ENCODE data around the gene SLC26A8. TPM values are rescaled to one million over a fixed set of nuclear protein-coding genes. Genes with fewer than 3 reads are reported as not detected.

SLC26A8 gene
- total RNA-seq, 1 donor from 2014 or later, result not detected

DNA sequence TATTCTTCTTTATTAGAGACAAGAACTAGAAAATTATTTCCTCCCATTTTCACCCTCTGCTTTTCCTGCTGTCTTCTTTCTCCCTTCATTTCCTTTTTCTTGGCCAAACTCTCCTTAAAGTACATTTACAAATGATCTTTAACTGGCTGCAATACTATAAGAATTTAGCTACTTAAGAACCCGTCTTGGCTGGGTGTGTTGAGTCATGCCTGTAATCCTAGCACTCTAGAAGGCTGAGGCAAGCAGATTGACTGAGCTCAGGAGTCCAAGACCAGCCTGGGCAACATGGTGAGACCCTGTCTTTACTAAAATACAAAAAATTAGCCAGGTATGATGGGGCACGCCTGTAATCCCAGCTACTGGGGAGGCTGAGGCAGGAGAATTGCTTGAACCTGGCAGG, 64.3 kb downstream of the SLC26A8 start:
- TF ChIP-seq, protein P1, sequence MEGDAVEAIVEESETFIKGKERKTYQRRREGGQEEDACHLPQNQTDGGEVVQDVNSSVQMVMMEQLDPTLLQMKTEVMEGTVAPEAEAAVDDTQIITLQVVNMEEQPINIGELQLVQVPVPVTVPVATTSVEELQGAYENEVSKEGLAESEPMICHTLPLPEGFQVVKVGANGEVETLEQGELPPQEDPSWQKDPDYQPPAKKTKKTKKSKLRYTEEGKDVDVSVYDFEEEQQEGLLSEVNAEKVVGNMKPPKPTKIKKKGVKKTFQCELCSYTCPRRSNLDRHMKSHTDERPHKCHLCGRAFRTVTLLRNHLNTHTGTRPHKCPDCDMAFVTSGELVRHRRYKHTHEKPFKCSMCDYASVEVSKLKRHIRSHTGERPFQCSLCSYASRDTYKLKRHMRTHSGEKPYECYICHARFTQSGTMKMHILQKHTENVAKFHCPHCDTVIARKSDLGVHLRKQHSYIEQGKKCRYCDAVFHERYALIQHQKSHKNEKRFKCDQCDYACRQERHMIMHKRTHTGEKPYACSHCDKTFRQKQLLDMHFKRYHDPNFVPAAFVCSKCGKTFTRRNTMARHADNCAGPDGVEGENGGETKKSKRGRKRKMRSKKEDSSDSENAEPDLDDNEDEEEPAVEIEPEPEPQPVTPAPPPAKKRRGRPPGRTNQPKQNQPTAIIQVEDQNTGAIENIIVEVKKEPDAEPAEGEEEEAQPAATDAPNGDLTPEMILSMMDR (IDR thresholded peaks at IDR 0.05), result no peak
- TF ChIP-seq POLR2AphosphoS5 (IDR thresholded peaks at IDR 0.05; ENCODE audit: insufficient read depth in 1 of 2, low read depth in 1 of 2) (no peak), POLR2A (IDR thresholded peaks at IDR 0.05) (no peak)
- no peaks in the 10 kb centered on the region for H3K9me3 ChIP-seq
- H3K27ac ChIP-seq, result no peak overlapping the region
- DNase-seq (ENCODE audit: extremely low spot score in 2 of 2), result no peak
- no peaks in the 10 kb centered on the region for H3K4me1 ChIP-seq
- no peak overlapping the region for H3K4me3 ChIP-seq
- intact Hi-C loops (cut with DNase I), result no loop called here
- H3K27me3 ChIP-seq, result no peaks in the 10 kb centered on the region
- H3K36me3 ChIP-seq, result no peaks in the 10 kb centered on the region

DNA sequence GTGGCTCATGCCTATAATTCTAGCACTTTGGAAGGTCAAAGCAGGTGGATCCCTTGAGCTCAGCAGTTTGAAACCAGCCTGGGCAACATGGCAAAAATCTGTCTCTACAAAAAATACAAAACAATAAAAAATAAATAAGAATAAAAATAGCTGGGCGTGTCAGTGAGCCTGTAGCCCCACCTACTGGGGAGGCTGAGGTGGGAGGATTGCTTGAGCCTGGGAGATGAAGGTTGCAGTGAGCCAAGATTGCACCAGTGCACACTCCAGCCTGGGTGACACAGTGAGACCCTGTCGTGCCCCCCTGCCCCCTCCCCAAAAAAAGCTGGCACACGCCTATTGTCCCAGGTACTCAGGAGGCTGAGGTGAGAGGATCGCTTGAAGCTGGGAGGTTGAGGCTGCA, 68.5 kb downstream of the SLC26A8 start:
- Histone ChIP-seq H3K36me3 (no peaks in the 10 kb centered on the region), H3K27me3 (no peaks in the 10 kb centered on the region), H3K9me3 (no peaks in the 10 kb centered on the region), H3K27ac (no peak overlapping the region), H3K4me1 (no peaks in the 10 kb centered on the region), H3K4me3 (no peak overlapping the region)
- intact Hi-C loops (cut with DNase I), result no loop called here
- no peak for DNase-seq (ENCODE audit: extremely low spot score in 2 of 2)
- no peak for TF ChIP-seq POLR2AphosphoS5 (IDR thresholded peaks at IDR 0.05; ENCODE audit: insufficient read depth in 1 of 2, low read depth in 1 of 2)
- TF ChIP-seq, protein P1 (IDR thresholded peaks at IDR 0.05), result no peak
- TF ChIP-seq POLR2A (IDR thresholded peaks at IDR 0.05), result no peak

DNA sequence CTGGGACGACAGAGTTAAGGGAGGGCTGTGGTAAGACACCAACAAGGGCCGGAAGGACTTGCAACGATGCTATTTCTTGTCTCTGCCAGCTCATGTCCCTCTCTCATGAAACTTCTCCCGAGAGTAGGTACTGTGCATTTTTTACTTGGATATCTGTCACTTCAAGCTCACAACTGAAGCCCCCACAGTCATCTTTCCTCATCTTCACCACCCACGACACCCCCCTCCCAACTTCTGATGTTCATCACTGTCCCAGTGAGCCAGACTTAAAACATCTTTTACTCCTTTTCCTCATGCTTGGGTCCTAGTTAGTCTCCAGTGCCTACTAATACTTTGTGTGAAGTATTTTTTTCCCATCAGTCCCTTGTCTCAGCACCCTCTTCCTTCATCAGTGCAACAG, 68.9 kb downstream of the SLC26A8 start:
- Histone ChIP-seq H3K27ac (no peak overlapping the region), H3K27me3 (no peaks in the 10 kb centered on the region), H3K4me1 (no peaks in the 10 kb centered on the region), H3K9me3 (no peaks in the 10 kb centered on the region), H3K36me3 (no peaks in the 10 kb centered on the region), H3K4me3 (no peak overlapping the region)
- TF ChIP-seq, protein P1 (IDR thresholded peaks at IDR 0.05), result no peak
- TF ChIP-seq POLR2AphosphoS5 (IDR thresholded peaks at IDR 0.05; ENCODE audit: insufficient read depth in 1 of 2, low read depth in 1 of 2), result no peak
- intact Hi-C loops (cut with DNase I), result no loop called here
- no peak for DNase-seq (ENCODE audit: extremely low spot score in 2 of 2)

DNA sequence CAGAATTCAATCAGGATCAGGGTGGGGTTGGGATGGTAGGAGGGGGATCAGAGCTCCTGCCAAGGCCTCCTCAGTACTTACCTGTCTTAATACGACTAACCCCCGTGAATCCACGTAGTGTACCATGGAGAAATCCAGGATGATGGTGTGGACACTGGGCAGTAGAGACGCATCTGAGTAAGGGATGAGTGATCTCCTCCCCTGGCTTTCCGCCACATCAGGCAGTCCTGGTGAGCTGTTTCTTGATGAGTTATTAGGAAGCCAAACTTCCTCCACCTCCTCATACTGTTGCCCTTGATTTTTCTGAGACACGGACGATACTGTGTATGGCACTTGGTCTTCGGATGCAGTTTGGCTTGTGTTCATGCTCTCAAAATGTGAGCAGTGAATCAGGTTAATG, 69.4 kb downstream of the SLC26A8 start:
- H3K27ac ChIP-seq, result no peak overlapping the region
- H3K36me3 ChIP-seq, result no peaks in the 10 kb centered on the region
- DNase-seq (ENCODE audit: extremely low spot score in 2 of 2), result no peak
- H3K27me3 ChIP-seq, result no peaks in the 10 kb centered on the region
- TF ChIP-seq POLR2AphosphoS5 (IDR thresholded peaks at IDR 0.05; ENCODE audit: insufficient read depth in 1 of 2, low read depth in 1 of 2) (no peak), POLR2A (IDR thresholded peaks at IDR 0.05) (no peak)
- TF ChIP-seq, protein P1 (IDR thresholded peaks at IDR 0.05), result no peak
- intact Hi-C loops (cut with DNase I), result no loop called here
- H3K9me3 ChIP-seq, result no peaks in the 10 kb centered on the region
- no peak overlapping the region for H3K4me3 ChIP-seq
- H3K4me1 ChIP-seq, result no peaks in the 10 kb centered on the region

DNA sequence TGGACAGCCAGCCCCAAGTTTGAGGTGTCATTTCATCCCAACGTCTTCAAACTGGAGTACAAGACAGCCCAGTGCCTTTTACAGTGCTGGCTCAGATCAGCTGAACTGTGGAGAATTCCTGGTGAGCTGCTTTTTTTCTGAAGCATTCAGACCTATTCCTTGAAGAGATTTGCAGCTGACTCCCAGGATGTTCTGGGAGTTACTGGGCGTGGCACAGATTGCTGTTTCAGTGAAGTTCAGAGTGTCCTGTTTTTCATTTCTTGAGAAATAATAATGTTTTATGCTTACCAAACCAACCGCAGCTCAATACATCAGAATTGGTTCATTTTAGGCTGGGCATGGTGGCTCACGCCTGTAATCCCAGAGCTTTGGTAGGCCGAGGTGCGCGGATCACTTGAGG, 70.1 kb downstream of the SLC26A8 start:
- Histone ChIP-seq H3K27ac (no peak overlapping the region), H3K4me3 (no peak overlapping the region), H3K27me3 (no peaks in the 10 kb centered on the region), H3K36me3 (no peaks in the 10 kb centered on the region), H3K9me3 (no peaks in the 10 kb centered on the region), H3K4me1 (no peaks in the 10 kb centered on the region)
- TF ChIP-seq POLR2AphosphoS5 (IDR thresholded peaks at IDR 0.05; ENCODE audit: insufficient read depth in 1 of 2, low read depth in 1 of 2), result no peak
- TF ChIP-seq, protein P1 (IDR thresholded peaks at IDR 0.05), result no peak
- no peak for TF ChIP-seq POLR2A (IDR thresholded peaks at IDR 0.05)
- DNase-seq (ENCODE audit: extremely low spot score in 2 of 2), result no peak
- intact Hi-C loops (cut with DNase I), result no loop called here

Measured in vagina (tissue), 2 donors.